ENCODE measurements around the gene FBXO17.
"Not testable (repeated sequence)": the region's sequence is repeated elsewhere in the genome, so short reads cannot be mapped to it uniquely, and the experiment has no call there.

Gene FBXO17

GRCh38 chr19:38970664-38971532 lies 4.6 kb downstream of the FBXO17 start:
- no peak for DNase-seq (ENCODE audit: low spot score)
- in situ Hi-C loops (cut with MboI; ENCODE audit: low sequenced_read_pairs, unreplicated experiment) = no loop called here
- TF ChIP-seq CTCF (IDR thresholded peaks at IDR 0.05; ENCODE audit: borderline replicate concordance, control extremely low read depth, extremely low read depth, insufficient read depth, missing control alignments) = no peak

- DNase-seq (ENCODE audit: low spot score); in situ Hi-C loops (cut with MboI; ENCODE audit: low sequenced_read_pairs, unreplicated experiment): not testable (repeated sequence)
Measured at GRCh38 chr19:38966149-38966548, 9.4 kb downstream of the FBXO17 start.

GRCh38 chr19:38964738-38965137 lies 10.8 kb downstream of the FBXO17 start:
- no peak for DNase-seq (ENCODE audit: low spot score)
- TF ChIP-seq CTCF (IDR thresholded peaks at IDR 0.05; ENCODE audit: borderline replicate concordance, control extremely low read depth, extremely low read depth, insufficient read depth, missing control alignments) = no peak
- in situ Hi-C loops (cut with MboI; ENCODE audit: low sequenced_read_pairs, unreplicated experiment) = no loop called here

GRCh38 chr19:38959618-38960017 lies 15.9 kb downstream of the FBXO17 start:
- DNase-seq (ENCODE audit: low spot score) = no peak
- in situ Hi-C loops (cut with MboI; ENCODE audit: low sequenced_read_pairs, unreplicated experiment) = no loop called here
- no peak for TF ChIP-seq CTCF (IDR thresholded peaks at IDR 0.05; ENCODE audit: borderline replicate concordance, control extremely low read depth, extremely low read depth, insufficient read depth, missing control alignments)

GRCh38 chr19:38958301-38958700 lies 17.2 kb downstream of the FBXO17 start:
- DNase-seq (ENCODE audit: low spot score) = no peak
- no peak for TF ChIP-seq CTCF (IDR thresholded peaks at IDR 0.05; ENCODE audit: borderline replicate concordance, control extremely low read depth, extremely low read depth, insufficient read depth, missing control alignments)
- in situ Hi-C loops (cut with MboI; ENCODE audit: low sequenced_read_pairs, unreplicated experiment) = no loop called here

GRCh38 chr19:38956264-38956663 lies 19.3 kb downstream of the FBXO17 start:
- no peak for DNase-seq (ENCODE audit: low spot score)
- TF ChIP-seq CTCF (IDR thresholded peaks at IDR 0.05; ENCODE audit: borderline replicate concordance, control extremely low read depth, extremely low read depth, insufficient read depth, missing control alignments) = no peak
- in situ Hi-C loops (cut with MboI; ENCODE audit: low sequenced_read_pairs, unreplicated experiment) = no loop called here

GRCh38 chr19:38953677-38954076 lies 21.9 kb downstream of the FBXO17 start:
- no peak for TF ChIP-seq CTCF (IDR thresholded peaks at IDR 0.05; ENCODE audit: borderline replicate concordance, control extremely low read depth, extremely low read depth, insufficient read depth, missing control alignments)
- no peak for DNase-seq (ENCODE audit: low spot score)
- in situ Hi-C loops (cut with MboI; ENCODE audit: low sequenced_read_pairs, unreplicated experiment) = no loop called here

Measured in GM13976 (cell line).